Lung (tissue), 12 donors: ENCODE measurements around the gene SLC25A33. TPM values are rescaled to one million over a fixed set of nuclear protein-coding genes. Genes with fewer than 3 reads are reported as not detected.

ENCODE experiments used
- ATAC-seq: fragments of 200-7000 bp; cut with Tn5 transposase; one replicate; pipeline ENCODE4 v1.9.1; 2020; ENCODE audit warnings: moderate number of reproducible peaks; ENCODE audit not compliant: insufficient read depth, low FRiP score
- DNase-seq, 3 donors: peaks; one replicate each; pipeline ENCODE4 v3.0.0-alpha.2; 2013 to 2017
- H3K27ac ChIP-seq, 2 donors: one replicate each; pipeline ENCODE4 v1.5.1; 2013; ENCODE audit warnings: mild to moderate bottlenecking in 2 of 2, moderate library complexity in 2 of 2, control low read depth in 1 of 2, inconsistent platforms in 1 of 2, low read depth in 1 of 2, low read length in 1 of 2
- H3K27me3 ChIP-seq, 3 donors: one replicate each; pipeline ENCODE4 v1.5.1; 2013; ENCODE audit warnings: low read length in 2 of 3; ENCODE audit not compliant: control insufficient read depth in 3 of 3, insufficient read depth in 3 of 3
- H3K36me3 ChIP-seq, 4 donors: one replicate each; pipeline ENCODE4 v1.5.1; 2013; ENCODE audit warnings: low read length in 4 of 4, mild to moderate bottlenecking in 1 of 4, moderate library complexity in 1 of 4; ENCODE audit not compliant: control insufficient read depth in 4 of 4, insufficient read depth in 4 of 4
- H3K4me1 ChIP-seq, 5 donors: one replicate each; pipeline ENCODE4 v1.5.1; 2013; ENCODE audit warnings: low read length in 5 of 5, mild to moderate bottlenecking in 2 of 5, moderate library complexity in 1 of 5; ENCODE audit not compliant: control insufficient read depth in 5 of 5, insufficient read depth in 5 of 5
- H3K4me3 ChIP-seq: one replicate; pipeline ENCODE4 v1.5.1; 2013; ENCODE audit warnings: mild to moderate bottlenecking, control low read depth, moderate library complexity
- H3K9ac ChIP-seq, 2 donors: one replicate each; pipeline ENCODE4 v1.5.1; 2013; ENCODE audit warnings: low read length in 2 of 2, control low read depth in 1 of 2; ENCODE audit not compliant: insufficient read depth in 1 of 2
- H3K9me3 ChIP-seq, 4 donors: one replicate each; pipeline ENCODE4 v1.5.1; 2013; ENCODE audit warnings: low read length in 3 of 4, mild to moderate bottlenecking in 1 of 4, moderate library complexity in 1 of 4; ENCODE audit not compliant: control insufficient read depth in 4 of 4, insufficient read depth in 3 of 4
- WGBS, 2 donors: extraction: QIAGEN DNeasy Blood & Tissue Kit; methylation state at CpG; one replicate each; pipeline ENCODE4 v1.1.7; 2013; 5-methylcytosine and 5-hydroxymethylcytosine counted together
- polyA plus RNA-seq, 2 donors: library from polyadenylated mRNA; stranded (reverse); fragments of 200-250 nt; gene quantifications; one replicate each; pipeline ENCODE4 v1.2.1, GENCODE V29; 2013
- total RNA-seq, 2 donors: library from RNA; depleted of rRNA in 1 of 2; stranded (reverse); fragments of >200 nt in 1 of 2; gene quantifications; one replicate each; pipeline ENCODE4 v1.2.1, GENCODE V29; 2014 to 2021
- TF ChIP-seq, protein P1 (sequence below): IDR thresholded peaks from 2 replicates; pipeline ENCODE4 v1.5.1; 2012; ENCODE audit warnings: mild to moderate bottlenecking; ENCODE audit errors: control extremely low read depth, extremely low read depth
- donor health status: control.
- donor health status: control.
- donor health status: Bipolar disorder and iron deficiency.
- donor health status: healthy.
- donor health status: DM: yes; HTN: yes; CAD: no.

SLC25A33 gene
- total and polyA plus RNA-seq, 4 donors, result 3.2 to 5.2 (median 4.5) TPM

DNA sequence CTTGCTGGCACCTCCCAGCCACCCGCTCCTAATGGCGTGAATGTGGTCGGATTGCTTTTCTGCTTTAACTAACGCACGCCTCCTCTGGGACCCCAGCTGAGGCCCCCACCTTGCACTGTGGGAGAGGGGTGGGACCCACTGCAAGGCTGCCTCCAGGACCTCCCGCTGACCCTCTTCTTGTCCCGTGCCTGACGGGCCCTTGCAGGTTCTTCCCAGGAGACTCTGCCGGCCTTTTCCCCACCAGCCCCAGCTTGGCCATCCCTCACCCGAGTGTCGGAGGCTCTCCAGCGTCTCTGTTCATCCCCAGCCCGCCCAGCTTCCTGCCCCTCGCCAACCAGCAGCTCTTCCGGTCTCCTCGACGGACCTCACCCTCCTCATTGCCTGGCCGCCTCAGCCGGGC is 68.1 kb downstream of the SLC25A33 start:
- ATAC-seq, result no peak
- WGBS, 2 donors, result 86 to 92% methylated on average over 19 of the region's 19 CpGs

GRCh38 chr1:9609998-9610397 is 70.7 kb downstream of the SLC25A33 start:
- H3K36me3 ChIP-seq, result peaks cover 9 to 46% (median 11%) of the 10 kb centered on the region in 4 donors
- H3K27ac ChIP-seq, result no peak overlapping the region
- no peak for ATAC-seq
- TF ChIP-seq, protein P1, sequence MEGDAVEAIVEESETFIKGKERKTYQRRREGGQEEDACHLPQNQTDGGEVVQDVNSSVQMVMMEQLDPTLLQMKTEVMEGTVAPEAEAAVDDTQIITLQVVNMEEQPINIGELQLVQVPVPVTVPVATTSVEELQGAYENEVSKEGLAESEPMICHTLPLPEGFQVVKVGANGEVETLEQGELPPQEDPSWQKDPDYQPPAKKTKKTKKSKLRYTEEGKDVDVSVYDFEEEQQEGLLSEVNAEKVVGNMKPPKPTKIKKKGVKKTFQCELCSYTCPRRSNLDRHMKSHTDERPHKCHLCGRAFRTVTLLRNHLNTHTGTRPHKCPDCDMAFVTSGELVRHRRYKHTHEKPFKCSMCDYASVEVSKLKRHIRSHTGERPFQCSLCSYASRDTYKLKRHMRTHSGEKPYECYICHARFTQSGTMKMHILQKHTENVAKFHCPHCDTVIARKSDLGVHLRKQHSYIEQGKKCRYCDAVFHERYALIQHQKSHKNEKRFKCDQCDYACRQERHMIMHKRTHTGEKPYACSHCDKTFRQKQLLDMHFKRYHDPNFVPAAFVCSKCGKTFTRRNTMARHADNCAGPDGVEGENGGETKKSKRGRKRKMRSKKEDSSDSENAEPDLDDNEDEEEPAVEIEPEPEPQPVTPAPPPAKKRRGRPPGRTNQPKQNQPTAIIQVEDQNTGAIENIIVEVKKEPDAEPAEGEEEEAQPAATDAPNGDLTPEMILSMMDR, result no peak
- H3K4me1 ChIP-seq, result no peaks in the 10 kb centered on the region
- no peak for DNase-seq
- H3K4me3 ChIP-seq, result no peak overlapping the region
- 94 to 96% methylated on average over 5 of the region's 5 CpGs for WGBS, 2 donors
- no peaks in the 10 kb centered on the region for H3K27me3 ChIP-seq
- H3K9me3 ChIP-seq, result no peaks in the 10 kb centered on the region
- no peak overlapping the region for H3K9ac ChIP-seq

More for the DNA sequence above, 68.1 kb downstream of the SLC25A33 start:
- Histone ChIP-seq H3K9me3 (no peaks in the 10 kb centered on the region), H3K36me3 (peaks cover 5 to 43% (median 9%) of the 10 kb centered on the region in 4 donors), H3K4me1 (peaks cover 0 to 6% (median 2%) of the 10 kb centered on the region in 5 donors), H3K27me3 (no peaks in the 10 kb centered on the region), H3K4me3 (no peak overlapping the region), H3K27ac (no peak overlapping the region), H3K9ac (no peak overlapping the region)
- DNase-seq, result no peak
- TF ChIP-seq, protein P1, result no peak

DNA sequence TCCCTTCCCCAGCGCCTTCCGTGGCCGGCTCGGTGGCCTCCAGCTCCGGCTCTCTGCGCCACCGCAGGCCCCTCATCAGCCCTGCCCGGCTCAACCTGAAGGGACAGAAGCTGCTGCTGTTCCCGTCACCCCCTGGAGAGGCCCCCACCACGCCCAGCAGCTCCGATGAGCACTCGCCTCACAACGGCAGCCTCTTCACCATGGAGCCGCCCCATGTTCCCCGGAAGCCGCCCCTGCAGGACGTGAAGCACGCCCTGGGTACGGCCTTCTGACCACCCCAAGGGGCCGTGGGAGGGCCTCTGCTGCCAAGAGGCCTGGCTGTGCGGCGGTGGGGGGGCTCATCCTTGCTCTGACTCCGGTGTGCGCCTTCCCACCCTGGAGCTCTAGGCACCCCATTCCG is 71.3 kb downstream of the SLC25A33 start:
- no peak overlapping the region for H3K9ac ChIP-seq
- H3K36me3 ChIP-seq, result peaks cover 9 to 46% (median 11%) of the 10 kb centered on the region in 4 donors
- ATAC-seq (no peak), DNase-seq (no peak)
- WGBS, 2 donors, result 94 to 95% methylated on average over 25 of the region's 25 CpGs
- no peaks in the 10 kb centered on the region for H3K27me3 ChIP-seq
- no peaks in the 10 kb centered on the region for H3K4me1 ChIP-seq
- no peaks in the 10 kb centered on the region for H3K9me3 ChIP-seq
- no peak overlapping the region for H3K27ac ChIP-seq
- TF ChIP-seq, protein P1, result no peak
- no peak overlapping the region for H3K4me3 ChIP-seq

- no peak overlapping the region for H3K27ac ChIP-seq
- peaks cover 9 to 46% (median 11%) of the 10 kb centered on the region in 4 donors for H3K36me3 ChIP-seq
- no peak overlapping the region for H3K9ac ChIP-seq
- no peaks in the 10 kb centered on the region for H3K27me3 ChIP-seq
- no peaks in the 10 kb centered on the region for H3K9me3 ChIP-seq
- TF ChIP-seq, protein P1, result no peak
- DNase-seq, result no peak
- no peak overlapping the region for H3K4me3 ChIP-seq
- no peak for ATAC-seq
- WGBS, 2 donors, result 87 to 92% methylated on average over 13 of the region's 13 CpGs
- H3K4me1 ChIP-seq, result no peaks in the 10 kb centered on the region
Measured at GRCh38 chr1:9611716-9612115, 72.5 kb downstream of the SLC25A33 start.
